K562 (cell line): Measurements from ENCODE around the gene TSPOAP1. TPM values are rescaled to one million over a fixed set of nuclear protein-coding genes. Genes with fewer than 3 reads are reported as not detected.

Experiments
- FOXK1 ChIP-seq: sonication (generic); formaldehyde crosslinking; IDR thresholded peaks from 2 replicates; pipeline ENCODE4 v1.8.0; 2022; ENCODE audit warnings: missing genetic modification reagents, mild to moderate bottlenecking, borderline replicate concordance
- RBFOX2 ChIP-seq: fragments of 200-400 bp; formaldehyde crosslinking; IDR thresholded peaks from 2 replicates; pipeline ENCODE4 v1.6.1; 2017; ENCODE audit warnings: low read depth, mild to moderate bottlenecking, low read length, moderate library complexity
- SRSF1 ChIP-seq: fragments of 200-400 bp; formaldehyde crosslinking; IDR thresholded peaks from 2 replicates; pipeline ENCODE4 v1.6.1; 2017; ENCODE audit warnings: mild to moderate bottlenecking, low read depth, low read length, moderate library complexity
- ZNF146 ChIP-seq: IDR thresholded peaks from one replicate; pipeline ENCODE4 v1.6.1; 2018; ENCODE audit warnings: missing compliant biosample characterization; ENCODE audit not compliant: unreplicated experiment
- polyA plus RNA-seq, 8 experiments: library from polyadenylated mRNA; depleted of rRNA in 4 of 8; stranded (reverse) in 5 of 8; unstranded in 3 of 8; fragments of >200 nt; fragmentation: Nextera tagmentation in 2 of 8; fragmentation: Illumina TruSeq in 1 of 8; extraction: Ambion mirVana in 2 of 8; extraction: Trizol in 1 of 8; gene quantifications; 2 replicates each; pipeline versions ENCODE4 v1.2.1 to v1.2.3, GENCODE V29; 2011 to 2014; ENCODE audit warnings: inconsistent platforms in 1 of 8, missing spikeins in 1 of 8
- total RNA-seq, 7 experiments: library from RNA; depleted of rRNA in 6 of 7; stranded (reverse); fragments of >200 nt in 6 of 7; fragmentation: Illumina TruSeq in 2 of 7; extraction: Trizol in 2 of 7; gene quantifications; 2 replicates each; pipeline versions ENCODE4 v1.2.1 to v1.2.3, GENCODE V29; 2011 to 2021; ENCODE audit warnings: low replicate concordance in 1 of 7
- TF ChIP-seq, protein P1 (sequence below): sonication (generic); formaldehyde crosslinking; IDR thresholded peaks from 2 replicates; pipeline ENCODE4 v1.8.0; 2023; ENCODE audit warnings: mild to moderate bottlenecking, missing genetic modification reagents
- TF ChIP-seq, protein P2 (sequence below): sonication (generic); formaldehyde crosslinking; IDR thresholded peaks from 2 replicates; pipeline ENCODE4 v1.8.0; 2022; ENCODE audit warnings: mild to moderate bottlenecking, missing genetic modification reagents
- TF ChIP-seq, protein P3 (sequence below): sonication (generic); formaldehyde crosslinking; IDR thresholded peaks from 2 replicates; pipeline ENCODE4 v1.8.0; 2022; ENCODE audit warnings: mild to moderate bottlenecking, missing genetic modification reagents, borderline replicate concordance

TSPOAP1 gene
- total and polyA plus RNA-seq, 9 of the 15 experiments (the other 6 are each of a cell fraction or from before 2014, with no cell fraction given): 0.87 to 3.9 (median 1.8) TPM; not detected in 2

DNA sequence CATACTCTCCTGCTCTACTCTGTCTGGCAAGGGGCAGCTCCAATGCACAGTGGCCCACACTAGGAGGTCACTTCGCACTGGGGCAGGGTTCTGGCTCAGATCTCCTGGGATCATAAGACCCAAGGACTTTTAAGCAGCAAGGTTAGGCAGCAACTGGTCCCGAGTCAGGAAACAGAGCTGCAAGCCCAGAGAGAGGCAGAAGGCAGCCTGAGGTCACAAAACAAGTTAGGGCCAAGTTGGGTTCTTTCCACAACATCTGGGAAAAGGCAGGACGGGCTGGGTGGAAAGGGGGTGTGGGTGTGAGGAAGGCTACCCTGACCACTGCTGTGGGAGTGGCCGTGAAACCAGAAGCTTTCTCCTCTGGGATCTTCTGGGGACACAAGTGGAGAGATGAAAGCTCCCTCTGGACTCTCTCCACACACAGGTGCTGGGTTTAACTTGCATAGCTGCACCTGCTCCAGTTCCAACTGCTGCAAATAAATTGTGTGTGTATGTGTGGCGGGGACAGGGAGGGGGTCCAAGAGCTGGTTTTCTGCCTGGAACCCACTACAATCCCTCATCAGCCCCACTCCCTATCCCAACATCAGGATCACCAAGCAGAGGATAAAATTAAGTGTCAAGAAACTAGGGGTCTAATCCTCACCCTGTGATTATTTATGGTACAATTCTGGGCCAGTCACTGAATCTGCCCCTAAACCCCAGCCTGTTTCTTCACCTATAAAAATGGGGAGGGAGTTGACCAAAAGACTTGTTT is 8.0 kb upstream of the TSPOAP1 start (continued):
- TF ChIP-seq, protein P1, sequence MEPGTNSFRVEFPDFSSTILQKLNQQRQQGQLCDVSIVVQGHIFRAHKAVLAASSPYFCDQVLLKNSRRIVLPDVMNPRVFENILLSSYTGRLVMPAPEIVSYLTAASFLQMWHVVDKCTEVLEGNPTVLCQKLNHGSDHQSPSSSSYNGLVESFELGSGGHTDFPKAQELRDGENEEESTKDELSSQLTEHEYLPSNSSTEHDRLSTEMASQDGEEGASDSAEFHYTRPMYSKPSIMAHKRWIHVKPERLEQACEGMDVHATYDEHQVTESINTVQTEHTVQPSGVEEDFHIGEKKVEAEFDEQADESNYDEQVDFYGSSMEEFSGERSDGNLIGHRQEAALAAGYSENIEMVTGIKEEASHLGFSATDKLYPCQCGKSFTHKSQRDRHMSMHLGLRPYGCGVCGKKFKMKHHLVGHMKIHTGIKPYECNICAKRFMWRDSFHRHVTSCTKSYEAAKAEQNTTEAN (CRISPR knock-in tag): 0 out of 2 replicates have a peak, but pooled peaks have one; percentile 55
- TF ChIP-seq RBFOX2 (peak; percentile 30), SRSF1 (no peak), ZNF146 (no peak), FOXK1 (CRISPR knock-in tag) (peak; percentile 92; the same call in 1 of the 2 replicates)
- TF ChIP-seq, protein P2, sequence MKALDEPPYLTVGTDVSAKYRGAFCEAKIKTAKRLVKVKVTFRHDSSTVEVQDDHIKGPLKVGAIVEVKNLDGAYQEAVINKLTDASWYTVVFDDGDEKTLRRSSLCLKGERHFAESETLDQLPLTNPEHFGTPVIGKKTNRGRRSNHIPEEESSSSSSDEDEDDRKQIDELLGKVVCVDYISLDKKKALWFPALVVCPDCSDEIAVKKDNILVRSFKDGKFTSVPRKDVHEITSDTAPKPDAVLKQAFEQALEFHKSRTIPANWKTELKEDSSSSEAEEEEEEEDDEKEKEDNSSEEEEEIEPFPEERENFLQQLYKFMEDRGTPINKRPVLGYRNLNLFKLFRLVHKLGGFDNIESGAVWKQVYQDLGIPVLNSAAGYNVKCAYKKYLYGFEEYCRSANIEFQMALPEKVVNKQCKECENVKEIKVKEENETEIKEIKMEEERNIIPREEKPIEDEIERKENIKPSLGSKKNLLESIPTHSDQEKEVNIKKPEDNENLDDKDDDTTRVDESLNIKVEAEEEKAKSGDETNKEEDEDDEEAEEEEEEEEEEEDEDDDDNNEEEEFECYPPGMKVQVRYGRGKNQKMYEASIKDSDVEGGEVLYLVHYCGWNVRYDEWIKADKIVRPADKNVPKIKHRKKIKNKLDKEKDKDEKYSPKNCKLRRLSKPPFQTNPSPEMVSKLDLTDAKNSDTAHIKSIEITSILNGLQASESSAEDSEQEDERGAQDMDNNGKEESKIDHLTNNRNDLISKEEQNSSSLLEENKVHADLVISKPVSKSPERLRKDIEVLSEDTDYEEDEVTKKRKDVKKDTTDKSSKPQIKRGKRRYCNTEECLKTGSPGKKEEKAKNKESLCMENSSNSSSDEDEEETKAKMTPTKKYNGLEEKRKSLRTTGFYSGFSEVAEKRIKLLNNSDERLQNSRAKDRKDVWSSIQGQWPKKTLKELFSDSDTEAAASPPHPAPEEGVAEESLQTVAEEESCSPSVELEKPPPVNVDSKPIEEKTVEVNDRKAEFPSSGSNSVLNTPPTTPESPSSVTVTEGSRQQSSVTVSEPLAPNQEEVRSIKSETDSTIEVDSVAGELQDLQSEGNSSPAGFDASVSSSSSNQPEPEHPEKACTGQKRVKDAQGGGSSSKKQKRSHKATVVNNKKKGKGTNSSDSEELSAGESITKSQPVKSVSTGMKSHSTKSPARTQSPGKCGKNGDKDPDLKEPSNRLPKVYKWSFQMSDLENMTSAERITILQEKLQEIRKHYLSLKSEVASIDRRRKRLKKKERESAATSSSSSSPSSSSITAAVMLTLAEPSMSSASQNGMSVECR (CRISPR knock-in tag): 0 out of 2 replicates have a peak, but pooled peaks have one; percentile 10
- TF ChIP-seq, protein P3, sequence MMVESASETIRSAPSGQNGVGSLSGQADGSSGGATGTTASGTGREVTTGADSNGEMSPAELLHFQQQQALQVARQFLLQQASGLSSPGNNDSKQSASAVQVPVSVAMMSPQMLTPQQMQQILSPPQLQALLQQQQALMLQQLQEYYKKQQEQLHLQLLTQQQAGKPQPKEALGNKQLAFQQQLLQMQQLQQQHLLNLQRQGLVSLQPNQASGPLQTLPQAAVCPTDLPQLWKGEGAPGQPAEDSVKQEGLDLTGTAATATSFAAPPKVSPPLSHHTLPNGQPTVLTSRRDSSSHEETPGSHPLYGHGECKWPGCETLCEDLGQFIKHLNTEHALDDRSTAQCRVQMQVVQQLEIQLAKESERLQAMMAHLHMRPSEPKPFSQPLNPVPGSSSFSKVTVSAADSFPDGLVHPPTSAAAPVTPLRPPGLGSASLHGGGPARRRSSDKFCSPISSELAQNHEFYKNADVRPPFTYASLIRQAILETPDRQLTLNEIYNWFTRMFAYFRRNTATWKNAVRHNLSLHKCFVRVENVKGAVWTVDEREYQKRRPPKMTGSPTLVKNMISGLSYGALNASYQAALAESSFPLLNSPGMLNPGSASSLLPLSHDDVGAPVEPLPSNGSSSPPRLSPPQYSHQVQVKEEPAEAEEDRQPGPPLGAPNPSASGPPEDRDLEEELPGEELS: peak; percentile 78; the same call in 1 of the 2 replicates
